HL-60 (cell line): ENCODE data around the gene DCAF12L2.

ENCODE experiments used
- POLR2AphosphoS5 ChIP-seq: IDR thresholded peaks from 2 replicates; pipeline ENCODE4 v1.6.1; 2012; ENCODE audit warnings: low read depth
- SPI1 ChIP-seq: IDR thresholded peaks from 2 replicates; pipeline ENCODE4 v1.6.1; 2012; ENCODE audit warnings: low read depth, mild to moderate bottlenecking, borderline replicate concordance
- TF ChIP-seq, protein P1 (sequence below): IDR thresholded peaks from one replicate; pipeline ENCODE4 v1.5.1; 2011; ENCODE audit warnings: low read length, control low read depth, inconsistent platforms; ENCODE audit not compliant: insufficient read depth
- TF ChIP-seq, protein P2 (sequence below): IDR thresholded peaks from 2 replicates; pipeline ENCODE4 v1.6.1; 2012; ENCODE audit warnings: low read depth; ENCODE audit not compliant: insufficient replicate concordance

DNA sequence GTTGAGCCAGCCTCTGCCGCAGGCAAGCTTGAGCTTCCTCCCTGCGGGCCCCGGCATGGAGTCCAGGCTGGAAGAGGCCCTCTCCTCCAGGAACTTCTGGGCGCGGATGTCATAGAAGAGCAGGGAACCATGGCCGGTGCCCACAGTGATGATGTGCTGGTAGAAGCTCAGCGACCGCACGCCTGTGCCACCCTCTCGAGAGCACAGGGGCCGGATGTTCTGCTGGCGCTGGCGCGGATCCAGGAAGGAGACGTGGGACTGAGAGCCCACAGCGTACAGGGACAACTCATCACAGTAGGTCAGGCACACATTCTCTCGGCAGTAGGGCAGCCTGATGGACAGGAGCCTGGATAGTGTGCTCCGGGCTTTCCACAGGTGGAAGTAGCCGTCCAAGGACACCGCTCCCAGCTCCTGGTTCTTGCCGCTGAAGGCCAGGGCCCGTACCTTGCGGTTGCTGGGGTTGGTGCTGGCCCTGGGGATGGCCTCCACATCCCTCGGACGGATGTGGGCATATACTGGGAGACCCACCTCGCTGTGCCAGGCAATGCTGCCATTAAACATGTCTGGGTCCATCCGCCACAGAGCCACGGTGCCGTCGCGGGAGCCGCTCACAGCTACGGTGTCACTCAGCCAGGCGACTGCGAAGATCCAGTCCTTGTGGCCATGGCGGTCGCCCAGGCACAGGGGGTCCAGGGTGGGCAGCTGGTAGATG is 1.2 kb downstream of the DCAF12L2 start:
- TF ChIP-seq SPI1 (no peak), POLR2AphosphoS5 (no peak)
- TF ChIP-seq, protein P1, sequence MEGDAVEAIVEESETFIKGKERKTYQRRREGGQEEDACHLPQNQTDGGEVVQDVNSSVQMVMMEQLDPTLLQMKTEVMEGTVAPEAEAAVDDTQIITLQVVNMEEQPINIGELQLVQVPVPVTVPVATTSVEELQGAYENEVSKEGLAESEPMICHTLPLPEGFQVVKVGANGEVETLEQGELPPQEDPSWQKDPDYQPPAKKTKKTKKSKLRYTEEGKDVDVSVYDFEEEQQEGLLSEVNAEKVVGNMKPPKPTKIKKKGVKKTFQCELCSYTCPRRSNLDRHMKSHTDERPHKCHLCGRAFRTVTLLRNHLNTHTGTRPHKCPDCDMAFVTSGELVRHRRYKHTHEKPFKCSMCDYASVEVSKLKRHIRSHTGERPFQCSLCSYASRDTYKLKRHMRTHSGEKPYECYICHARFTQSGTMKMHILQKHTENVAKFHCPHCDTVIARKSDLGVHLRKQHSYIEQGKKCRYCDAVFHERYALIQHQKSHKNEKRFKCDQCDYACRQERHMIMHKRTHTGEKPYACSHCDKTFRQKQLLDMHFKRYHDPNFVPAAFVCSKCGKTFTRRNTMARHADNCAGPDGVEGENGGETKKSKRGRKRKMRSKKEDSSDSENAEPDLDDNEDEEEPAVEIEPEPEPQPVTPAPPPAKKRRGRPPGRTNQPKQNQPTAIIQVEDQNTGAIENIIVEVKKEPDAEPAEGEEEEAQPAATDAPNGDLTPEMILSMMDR, result no peak
- TF ChIP-seq, protein P2, sequence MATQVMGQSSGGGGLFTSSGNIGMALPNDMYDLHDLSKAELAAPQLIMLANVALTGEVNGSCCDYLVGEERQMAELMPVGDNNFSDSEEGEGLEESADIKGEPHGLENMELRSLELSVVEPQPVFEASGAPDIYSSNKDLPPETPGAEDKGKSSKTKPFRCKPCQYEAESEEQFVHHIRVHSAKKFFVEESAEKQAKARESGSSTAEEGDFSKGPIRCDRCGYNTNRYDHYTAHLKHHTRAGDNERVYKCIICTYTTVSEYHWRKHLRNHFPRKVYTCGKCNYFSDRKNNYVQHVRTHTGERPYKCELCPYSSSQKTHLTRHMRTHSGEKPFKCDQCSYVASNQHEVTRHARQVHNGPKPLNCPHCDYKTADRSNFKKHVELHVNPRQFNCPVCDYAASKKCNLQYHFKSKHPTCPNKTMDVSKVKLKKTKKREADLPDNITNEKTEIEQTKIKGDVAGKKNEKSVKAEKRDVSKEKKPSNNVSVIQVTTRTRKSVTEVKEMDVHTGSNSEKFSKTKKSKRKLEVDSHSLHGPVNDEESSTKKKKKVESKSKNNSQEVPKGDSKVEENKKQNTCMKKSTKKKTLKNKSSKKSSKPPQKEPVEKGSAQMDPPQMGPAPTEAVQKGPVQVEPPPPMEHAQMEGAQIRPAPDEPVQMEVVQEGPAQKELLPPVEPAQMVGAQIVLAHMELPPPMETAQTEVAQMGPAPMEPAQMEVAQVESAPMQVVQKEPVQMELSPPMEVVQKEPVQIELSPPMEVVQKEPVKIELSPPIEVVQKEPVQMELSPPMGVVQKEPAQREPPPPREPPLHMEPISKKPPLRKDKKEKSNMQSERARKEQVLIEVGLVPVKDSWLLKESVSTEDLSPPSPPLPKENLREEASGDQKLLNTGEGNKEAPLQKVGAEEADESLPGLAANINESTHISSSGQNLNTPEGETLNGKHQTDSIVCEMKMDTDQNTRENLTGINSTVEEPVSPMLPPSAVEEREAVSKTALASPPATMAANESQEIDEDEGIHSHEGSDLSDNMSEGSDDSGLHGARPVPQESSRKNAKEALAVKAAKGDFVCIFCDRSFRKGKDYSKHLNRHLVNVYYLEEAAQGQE, result no peak
